DOHH2 (cell line): ENCODE data around the gene AEBP1.

Experiments used
- EZH2phosphoT487 ChIP-seq: fragments of 200-600 bp; sonication (generic); IDR thresholded peaks from 2 replicates; pipeline ENCODE4 v1.6.1; 2017; ENCODE audit warnings: borderline replicate concordance, mild to moderate bottlenecking, antibody characterized with exemption, low read length, moderate library complexity, mixed read lengths
- TF ChIP-seq, protein P1 (sequence below): fragments of 200-600 bp; sonication (generic); IDR thresholded peaks from one replicate; pipeline ENCODE4 v1.5.1; 2014; ENCODE audit warnings: antibody characterized with exemption, mild to moderate bottlenecking, low read depth, low read length; ENCODE audit not compliant: poor library complexity, severe bottlenecking

DNA sequence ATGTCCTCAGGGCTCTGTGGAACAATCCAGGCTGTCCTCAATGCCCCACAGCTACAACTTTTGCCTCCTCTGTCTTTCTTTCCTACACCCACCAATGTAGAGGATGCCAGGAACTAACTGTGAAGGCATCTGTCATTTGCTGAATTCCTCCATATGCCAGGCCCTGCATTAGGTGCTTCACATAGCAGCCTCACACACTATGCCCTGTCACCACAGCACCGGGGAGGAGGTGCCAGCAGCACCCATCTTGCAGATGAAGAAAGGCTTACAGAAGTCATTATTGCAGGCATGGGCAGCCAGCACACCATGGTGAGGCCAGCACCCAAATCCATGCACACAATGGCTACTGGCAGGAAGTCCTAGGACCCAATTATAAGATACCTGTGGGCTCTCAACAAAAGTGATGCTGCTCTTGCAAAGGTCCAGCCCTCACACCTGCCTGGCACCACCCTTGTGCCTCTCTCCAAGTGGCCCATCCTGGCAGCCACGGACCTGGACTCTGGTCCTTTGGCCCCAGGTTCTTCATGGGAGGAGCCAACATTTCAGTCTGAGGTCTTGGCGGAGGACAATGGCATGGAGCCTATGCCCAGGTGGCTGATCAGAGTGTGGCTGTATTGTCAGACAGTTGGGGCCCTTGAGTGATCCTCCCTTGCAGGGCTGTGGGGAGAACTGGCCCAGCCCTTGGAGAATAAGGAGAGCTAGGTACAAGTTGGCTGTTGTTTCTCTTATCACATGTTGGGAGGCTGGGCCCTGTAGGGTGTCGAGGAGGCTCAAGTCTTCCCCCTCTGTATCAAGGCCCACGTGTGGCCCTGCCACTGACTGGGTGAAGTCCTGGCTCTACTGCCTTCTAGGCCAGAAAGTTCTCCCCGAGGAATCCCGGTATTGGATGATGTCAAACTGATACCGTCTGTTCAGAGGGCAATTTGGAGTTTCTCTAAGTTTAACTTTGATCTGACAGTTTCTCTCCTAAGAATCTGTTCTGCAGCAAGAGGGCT lies 51.3 kb downstream of the AEBP1 start:
- TF ChIP-seq, protein P1, sequence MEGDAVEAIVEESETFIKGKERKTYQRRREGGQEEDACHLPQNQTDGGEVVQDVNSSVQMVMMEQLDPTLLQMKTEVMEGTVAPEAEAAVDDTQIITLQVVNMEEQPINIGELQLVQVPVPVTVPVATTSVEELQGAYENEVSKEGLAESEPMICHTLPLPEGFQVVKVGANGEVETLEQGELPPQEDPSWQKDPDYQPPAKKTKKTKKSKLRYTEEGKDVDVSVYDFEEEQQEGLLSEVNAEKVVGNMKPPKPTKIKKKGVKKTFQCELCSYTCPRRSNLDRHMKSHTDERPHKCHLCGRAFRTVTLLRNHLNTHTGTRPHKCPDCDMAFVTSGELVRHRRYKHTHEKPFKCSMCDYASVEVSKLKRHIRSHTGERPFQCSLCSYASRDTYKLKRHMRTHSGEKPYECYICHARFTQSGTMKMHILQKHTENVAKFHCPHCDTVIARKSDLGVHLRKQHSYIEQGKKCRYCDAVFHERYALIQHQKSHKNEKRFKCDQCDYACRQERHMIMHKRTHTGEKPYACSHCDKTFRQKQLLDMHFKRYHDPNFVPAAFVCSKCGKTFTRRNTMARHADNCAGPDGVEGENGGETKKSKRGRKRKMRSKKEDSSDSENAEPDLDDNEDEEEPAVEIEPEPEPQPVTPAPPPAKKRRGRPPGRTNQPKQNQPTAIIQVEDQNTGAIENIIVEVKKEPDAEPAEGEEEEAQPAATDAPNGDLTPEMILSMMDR: no peak
- no peak for TF ChIP-seq EZH2phosphoT487
